Measurements from ENCODE around the gene PCDHGA10. TPM values are rescaled to one million over a fixed set of nuclear protein-coding genes. Genes with fewer than 3 reads are reported as not detected.
A peak's percentile ranks its signal among the peaks of the same experiment; 100 is the strongest.
"Not testable (repeated sequence)": the region's sequence is repeated elsewhere in the genome, so short reads cannot be mapped to it uniquely, and the experiment has no call there.

Gene PCDHGA10
- total RNA-seq, 2 experiments from 2014 or later, result 0.08 TPM; not detected in 1

- intact Hi-C loops (cut with DNase I, micrococcal nuclease), result loop anchor here (2.0 to 10.0 kb wide), 4 partner anchors 47 to 151 kb away; partner anchors contain the start of genes PCDHGA5 (in 1 of the 2) and TAF7 (in 1 of the 2)
- ChIA-PET POLR2A (no interaction called here), CTCF (interaction anchor here (1.6 to 2.8 kb wide), 3 partner anchors 9 to 152 kb away, joined by 3 to 19 read pairs (median 9); partner anchors contain the start of genes PCDHGA11 and PCDHGA6)
- no peak for TF ChIP-seq CTCF (IDR thresholded peaks at IDR 0.05)
- ATAC-seq (ENCODE audit: poor library complexity) (no peak), DNase-seq (peak in 1 of 14 experiments; percentile 22)
- Mint-ChIP-seq H3K4me3 (peak overlapping the region; percentile 51), H3K27me3 (peaks cover 78% of the 10 kb centered on the region), H3K4me1 (ENCODE audit: low read depth) (peaks cover 24% of the 10 kb centered on the region), H3K27ac (no peak overlapping the region), H3K36me3 (ENCODE audit: low read depth) (peaks cover 38% of the 10 kb centered on the region), H3K9me3 (peaks cover 19% of the 10 kb centered on the region)
- H3K36me3 ChIP-seq (ENCODE audit: insufficient read depth, low read length), result no peaks in the 10 kb centered on the region
- H3K27ac ChIP-seq (ENCODE audit: low read depth in 1 of 2, low read length in 2 of 2), result no peak overlapping the region
- H3K9me3 ChIP-seq (ENCODE audit: control insufficient read depth in 1 of 2, insufficient read depth in 1 of 2, low read length in 2 of 2), result peaks cover 33 to 48% of the 10 kb centered on the region in 2 experiments
- H3K4me3 ChIP-seq (ENCODE audit: low read length), result no peak overlapping the region
- peaks cover 61 to 84% of the 10 kb centered on the region in 2 experiments for H3K27me3 ChIP-seq (ENCODE audit: control insufficient read depth in 1 of 2, insufficient read depth in 2 of 2, low read length in 2 of 2)
- H3K4me1 ChIP-seq (ENCODE audit: insufficient read depth, low read length), result peaks cover 12% of the 10 kb centered on the region
Measured at GRCh38 chr5:141411575-141411974, 1.2 kb upstream of the PCDHGA10 start.

- DNase-seq, result no peak
- H3K27ac ChIP-seq (ENCODE audit: low read depth in 1 of 2, low read length in 2 of 2), result no peak overlapping the region
- H3K27me3 ChIP-seq (ENCODE audit: control insufficient read depth in 1 of 2, insufficient read depth in 2 of 2, low read length in 2 of 2), result peaks cover 63 to 84% of the 10 kb centered on the region in 2 experiments
- CTCF ChIA-PET, result interaction anchor here (0.6 to 3.0 kb wide), 10 partner anchors 23 to 224 kb away, joined by 3 to 19 read pairs (median 4); partner anchors contain the start of gene TAF7
- Mint-ChIP-seq H3K4me3 (peak overlapping the region; percentile 92), H3K27me3 (peaks cover 82% of the 10 kb centered on the region), H3K27ac (no peak overlapping the region), H3K4me1 (ENCODE audit: low read depth) (peaks cover 23% of the 10 kb centered on the region), H3K36me3 (ENCODE audit: low read depth) (peaks cover 51% of the 10 kb centered on the region), H3K9me3 (peaks cover 22% of the 10 kb centered on the region)
- peak overlapping the region; percentile 53 for H3K4me3 ChIP-seq (ENCODE audit: low read length)
- peaks cover 21 to 52% of the 10 kb centered on the region in 2 experiments for H3K9me3 ChIP-seq (ENCODE audit: control insufficient read depth in 1 of 2, insufficient read depth in 1 of 2, low read length in 2 of 2)
- no peaks in the 10 kb centered on the region for H3K36me3 ChIP-seq (ENCODE audit: insufficient read depth, low read length)
- ATAC-seq (ENCODE audit: poor library complexity), result no peak
- peaks cover 15% of the 10 kb centered on the region for H3K4me1 ChIP-seq (ENCODE audit: insufficient read depth, low read length)
- intact Hi-C loops (cut with DNase I, micrococcal nuclease), result loop anchor here (2.0 to 10.0 kb wide), 5 partner anchors 49 to 149 kb away; partner anchors contain the start of genes PCDHGA5 (in 1 of the 2) and TAF7 (in 1 of the 2)
- POLR2A ChIA-PET, result interaction anchor here (0.9 to 1.3 kb wide), 2 partner anchors 93 to 150 kb away, joined by 3 to 4 read pairs; partner anchors contain the start of gene TAF7
- TF ChIP-seq CTCF (IDR thresholded peaks at IDR 0.05), result no peak
Measured at GRCh38 chr5:141413540-141414069, 818 bp downstream of the PCDHGA10 start.

- peaks cover 20% of the 10 kb centered on the region for H3K9me3 Mint-ChIP-seq
- intact Hi-C loops (cut with DNase I, micrococcal nuclease), result loop anchor here (5.0 to 10.0 kb wide), 4 partner anchors 32 to 148 kb away; partner anchors contain the start of genes PCDHGA5 (in 1 of the 2), PCDHGA7 (in 1 of the 2) and TAF7 (in 1 of the 2)
Measured at GRCh38 chr5:141414548-141415274, 1.9 kb downstream of the PCDHGA10 start.

GRCh38 chr5:141415275-141415618, 2.5 kb downstream of the PCDHGA10 start:
- H3K9me3 Mint-ChIP-seq, result peaks cover 22% of the 10 kb centered on the region
- H3K4me3 ChIP-seq (ENCODE audit: low read length); H3K36me3 ChIP-seq (ENCODE audit: insufficient read depth, low read length); H3K27ac ChIP-seq (ENCODE audit: low read depth in 1 of 2, low read length in 2 of 2); H3K27ac Mint-ChIP-seq; ATAC-seq (ENCODE audit: poor library complexity); DNase-seq; POLR2A ChIA-PET: not testable (repeated sequence)
- Histone ChIP-seq H3K4me1 (ENCODE audit: insufficient read depth, low read length) (peaks cover 15% of the 10 kb centered on the region), H3K9me3 (ENCODE audit: control insufficient read depth in 1 of 2, insufficient read depth in 1 of 2, low read length in 2 of 2) (peaks cover 28 to 54% of the 10 kb centered on the region in 2 experiments), H3K27me3 (ENCODE audit: control insufficient read depth in 1 of 2, insufficient read depth in 2 of 2, low read length in 2 of 2) (peaks cover 61 to 90% of the 10 kb centered on the region in 2 experiments)
- CTCF ChIA-PET, result interaction anchor here (1.1 to 3.0 kb wide), 2 partner anchors 95 to 110 kb away, joined by 3 to 15 read pairs; partner anchors contain the start of gene TAF7
- H3K36me3 Mint-ChIP-seq (ENCODE audit: low read depth), result peaks cover 50% of the 10 kb centered on the region
- peaks cover 81% of the 10 kb centered on the region for H3K27me3 Mint-ChIP-seq
- H3K4me1 Mint-ChIP-seq (ENCODE audit: low read depth), result peaks cover 27% of the 10 kb centered on the region
- intact Hi-C loops (cut with DNase I, micrococcal nuclease), result loop anchor here in 1 of 2 experiments (5.0 to 10.0 kb wide), 3 partner anchors 33 to 90 kb away; partner anchors contain the start of genes PCDHGA5, PCDHGA7 and TAF7
- peak overlapping the region; percentile 4 for H3K4me3 Mint-ChIP-seq

More at GRCh38 chr5:141414548-141415274, 1.9 kb downstream of the PCDHGA10 start:
- H3K4me1 ChIP-seq (ENCODE audit: insufficient read depth, low read length), result peaks cover 15% of the 10 kb centered on the region
- peaks cover 62 to 84% of the 10 kb centered on the region in 2 experiments for H3K27me3 ChIP-seq (ENCODE audit: control insufficient read depth in 1 of 2, insufficient read depth in 2 of 2, low read length in 2 of 2)
- H3K4me3 Mint-ChIP-seq, result peak overlapping the region; percentile 59
- H3K27me3 Mint-ChIP-seq, result peaks cover 80% of the 10 kb centered on the region
- H3K4me1 Mint-ChIP-seq (ENCODE audit: low read depth), result peaks cover 27% of the 10 kb centered on the region
- H3K27ac Mint-ChIP-seq; H3K4me3 ChIP-seq (ENCODE audit: low read length); H3K36me3 ChIP-seq (ENCODE audit: insufficient read depth, low read length); DNase-seq; H3K27ac ChIP-seq (ENCODE audit: low read depth in 1 of 2, low read length in 2 of 2); ATAC-seq (ENCODE audit: poor library complexity); POLR2A ChIA-PET: not testable (repeated sequence)
- CTCF ChIA-PET, result interaction anchor here (1.1 to 3.0 kb wide), 2 partner anchors 94 to 110 kb away, joined by 3 to 15 read pairs; partner anchors contain the start of gene TAF7
- peaks cover 50% of the 10 kb centered on the region for H3K36me3 Mint-ChIP-seq (ENCODE audit: low read depth)
- peaks cover 23 to 57% of the 10 kb centered on the region in 2 experiments for H3K9me3 ChIP-seq (ENCODE audit: control insufficient read depth in 1 of 2, insufficient read depth in 1 of 2, low read length in 2 of 2)
